EL (cell line): ENCODE results near the gene AKAP17A.

Source experiments
- DNase-seq: peaks from one replicate; pipeline ENCODE4 v3.0.0-alpha.2; 2016

The AKAP17A gene

DNA sequence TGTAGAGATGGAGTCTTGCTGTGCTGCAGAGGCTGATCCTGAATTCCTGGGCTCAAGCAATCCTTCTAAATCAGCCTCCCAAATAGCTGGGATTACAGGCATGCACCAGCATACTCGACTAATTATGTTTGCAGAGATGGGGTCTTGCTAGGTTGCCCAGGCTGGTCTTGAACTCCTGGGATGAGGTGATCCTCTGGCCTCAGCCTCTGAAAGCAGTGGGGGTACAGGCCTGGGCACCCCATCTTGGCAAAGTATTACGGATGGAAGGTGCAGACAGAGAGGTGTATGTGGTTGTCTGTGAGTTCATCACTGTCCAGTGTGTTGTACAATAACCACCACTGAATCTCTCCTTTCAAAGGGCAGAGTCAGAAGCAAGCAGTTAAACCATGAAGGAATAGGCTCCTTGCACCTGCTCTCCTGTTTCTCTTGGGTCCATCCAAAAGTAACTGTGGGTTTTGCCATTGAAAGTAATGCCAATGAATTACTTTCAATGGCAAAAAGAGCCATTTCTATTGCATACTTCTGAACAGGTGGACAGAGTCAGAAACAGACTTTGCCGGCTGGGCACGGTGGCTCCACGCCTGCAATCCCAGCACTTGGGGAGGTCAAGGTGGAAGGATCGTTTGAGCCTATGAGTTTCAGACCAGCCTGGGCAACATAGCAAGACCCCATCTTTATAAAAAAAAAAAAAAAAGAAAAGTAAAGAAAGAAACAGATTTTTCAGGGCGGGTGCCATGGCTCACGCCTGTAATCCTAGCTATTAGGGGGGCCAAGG lies 7.0 kb upstream of the AKAP17A start:
- DNase-seq: no peak

DNA sequence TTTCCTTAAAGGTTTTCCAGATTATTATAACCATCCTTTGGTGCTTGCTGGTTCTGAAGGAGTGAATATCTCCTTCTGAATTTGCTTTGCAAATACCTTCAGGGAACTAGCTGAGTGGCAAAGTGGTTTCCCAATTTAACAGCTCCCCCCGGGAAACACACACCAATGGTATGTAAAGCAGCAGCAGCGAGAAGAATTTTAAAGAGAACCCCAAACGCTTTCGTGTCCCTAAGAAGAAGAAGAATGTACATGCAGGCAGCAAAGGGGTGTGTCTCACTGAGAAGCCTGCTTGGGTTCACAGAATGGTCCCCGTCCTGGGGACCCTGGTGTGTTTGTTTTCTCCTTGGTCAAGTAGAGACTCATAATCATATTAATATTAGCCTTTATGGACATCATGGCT lies 4.2 kb upstream of the AKAP17A start:
- no peak for DNase-seq

DNA sequence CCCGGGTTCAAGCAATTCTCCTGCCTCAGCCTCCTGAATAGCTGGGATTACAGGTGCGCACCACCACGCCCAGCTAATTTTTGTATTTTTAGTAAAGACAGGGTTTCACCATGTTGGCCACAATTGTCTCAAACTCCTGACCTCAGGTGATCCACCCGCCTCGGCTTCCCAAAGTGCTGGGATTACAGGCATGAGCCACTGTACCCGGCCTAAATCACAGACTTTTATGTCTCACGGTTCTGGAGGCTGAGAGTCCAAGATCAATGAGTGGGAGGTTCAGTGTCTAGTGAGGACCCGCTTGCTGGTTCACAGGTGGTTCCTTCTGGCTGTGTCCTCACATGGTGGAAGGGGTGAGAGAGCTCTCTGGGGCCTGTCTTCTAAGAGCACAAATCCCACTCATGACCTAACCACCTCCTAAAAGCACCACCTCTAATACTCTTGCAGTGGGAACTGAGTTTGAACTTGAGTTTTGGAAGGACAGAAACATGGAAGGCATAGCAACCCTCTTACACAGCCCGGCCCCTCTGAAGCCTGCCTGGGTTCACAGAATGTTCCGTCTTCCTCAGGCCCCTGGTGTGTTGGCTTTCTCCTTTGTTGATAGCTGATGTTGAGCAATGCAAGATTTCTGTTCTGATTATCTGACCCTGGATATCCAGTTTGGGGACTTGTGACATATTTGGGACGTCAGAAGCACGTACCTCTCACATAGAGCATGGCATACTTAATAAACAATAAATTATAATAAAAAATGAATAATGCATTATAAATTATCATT lies 1.9 kb upstream of the AKAP17A start:
- no peak for DNase-seq

DNA sequence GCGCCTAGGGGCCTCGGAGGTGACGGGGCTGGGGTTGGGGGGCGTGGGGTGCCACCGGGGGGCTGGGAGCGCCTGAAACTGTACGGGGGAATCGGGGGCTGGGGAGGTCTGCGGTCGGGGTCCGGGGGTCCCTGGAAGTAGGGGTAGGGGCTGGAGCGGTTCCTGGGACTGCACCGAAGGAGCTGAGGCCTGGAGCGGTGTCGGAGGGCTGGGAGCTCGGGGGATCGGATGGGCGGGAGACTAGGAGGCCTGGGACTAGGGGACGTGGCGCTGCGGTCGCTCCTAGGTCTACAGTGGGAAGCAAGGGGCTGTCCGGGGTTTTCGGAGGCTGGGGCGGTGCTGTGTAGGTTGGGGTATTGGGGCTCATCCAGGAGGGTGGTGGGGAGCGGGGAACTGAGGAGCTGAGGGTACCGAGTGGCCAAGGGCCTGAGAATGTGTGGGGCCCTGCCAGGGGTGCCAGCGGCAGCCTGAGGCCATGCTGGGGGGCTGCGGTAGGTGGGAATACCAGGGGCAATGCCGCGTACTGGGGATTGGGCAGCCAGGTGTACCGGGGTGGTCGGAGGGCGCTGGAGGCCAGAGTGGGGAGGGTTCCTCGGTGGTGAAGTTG lies 562 bp downstream of the AKAP17A start:
- DNase-seq: no peak

DNA sequence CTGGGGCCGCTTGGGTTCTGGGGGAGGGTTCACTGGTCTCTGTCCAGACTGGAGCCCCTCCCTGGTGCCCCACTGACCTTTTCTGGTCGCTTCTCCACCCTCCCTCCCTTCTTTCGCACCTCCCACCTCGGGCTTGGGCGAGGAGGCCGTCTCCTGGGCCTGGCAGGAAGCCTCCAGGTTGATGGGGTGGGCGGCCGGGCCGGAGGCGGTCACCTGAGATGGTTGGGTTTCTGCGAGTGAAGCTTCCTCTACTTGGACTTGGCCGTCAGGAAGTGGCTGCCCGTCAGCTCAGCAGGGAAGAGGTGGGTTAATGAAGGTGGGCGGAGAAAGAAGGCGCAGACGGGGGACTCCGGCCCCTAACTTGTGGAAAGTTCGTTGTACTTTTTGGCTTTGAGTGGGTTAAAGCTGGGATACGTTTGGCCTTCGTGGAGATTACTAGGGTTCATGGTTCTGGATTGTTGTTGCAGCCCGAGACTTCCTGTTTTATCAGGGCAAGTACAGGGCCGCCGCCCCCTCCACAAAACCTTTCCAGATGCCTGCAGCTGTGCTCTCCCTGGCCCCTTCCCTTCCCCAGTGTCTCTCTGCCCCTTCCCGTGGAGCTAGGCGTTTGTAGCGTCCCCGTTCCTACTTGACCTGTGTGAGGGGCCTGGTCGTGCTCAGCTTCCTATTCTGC lies 1.2 kb downstream of the AKAP17A start:
- DNase-seq: peak; percentile 26

DNA sequence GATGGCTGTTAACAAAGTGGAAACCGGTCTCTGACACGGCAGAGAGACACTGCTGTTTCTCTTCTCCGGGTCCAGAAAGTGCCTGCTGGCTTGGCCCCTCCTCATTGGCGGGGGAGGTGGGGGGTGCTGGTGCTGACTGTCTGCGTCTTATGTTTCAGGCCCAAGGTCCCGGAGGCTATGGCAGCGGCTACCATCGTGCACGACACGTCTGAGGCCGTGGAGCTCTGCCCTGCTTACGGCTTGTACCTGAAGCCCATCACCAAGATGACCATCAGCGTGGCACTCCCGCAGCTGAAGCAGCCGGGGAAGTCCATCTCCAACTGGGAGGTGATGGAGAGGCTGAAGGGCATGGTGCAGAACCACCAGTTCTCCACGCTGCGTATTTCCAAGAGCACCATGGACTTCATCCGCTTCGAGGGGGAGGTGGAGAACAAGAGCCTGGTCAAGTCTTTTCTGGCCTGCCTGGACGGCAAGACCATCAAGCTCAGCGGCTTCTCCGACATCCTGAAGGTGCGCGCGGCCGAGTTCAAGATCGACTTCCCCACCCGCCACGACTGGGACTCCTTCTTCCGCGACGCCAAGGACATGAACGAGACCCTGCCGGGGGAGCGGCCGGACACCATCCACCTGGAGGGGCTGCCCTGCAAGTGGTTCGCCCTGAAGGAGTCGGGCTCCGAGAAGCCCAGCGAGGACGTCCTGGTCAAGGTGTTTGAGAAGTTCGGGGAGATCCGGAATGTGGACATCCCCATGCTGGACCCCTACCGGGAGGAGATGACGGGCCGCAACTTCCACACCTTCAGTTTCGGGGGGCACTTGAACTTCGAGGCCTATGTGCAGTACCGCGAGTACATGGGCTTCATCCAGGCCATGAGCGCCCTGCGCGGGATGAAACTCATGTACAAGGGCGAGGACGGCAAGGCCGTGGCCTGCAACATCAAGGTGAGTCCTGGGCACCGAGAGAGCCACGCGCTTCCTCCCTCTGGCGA lies 2.2 kb downstream of the AKAP17A start:
- no peak for DNase-seq

DNA sequence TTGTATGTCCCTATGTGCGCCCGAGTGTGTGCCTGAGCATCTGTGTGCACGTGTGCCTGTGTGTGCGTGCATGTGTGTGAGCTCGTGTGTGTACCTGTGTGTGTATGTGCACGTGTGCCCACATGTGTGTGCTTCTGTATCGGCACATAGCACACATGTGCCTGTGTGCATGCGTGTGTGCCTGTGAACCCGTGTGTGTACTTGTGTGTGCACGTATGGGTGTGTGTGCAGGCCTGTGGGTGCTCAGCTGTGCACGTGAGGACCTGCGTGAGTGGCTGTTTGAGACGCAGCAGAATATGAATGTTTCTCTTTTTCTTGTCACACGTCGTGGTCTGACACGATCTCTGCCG lies 4.3 kb downstream of the AKAP17A start:
- DNase-seq: no peak

DNA sequence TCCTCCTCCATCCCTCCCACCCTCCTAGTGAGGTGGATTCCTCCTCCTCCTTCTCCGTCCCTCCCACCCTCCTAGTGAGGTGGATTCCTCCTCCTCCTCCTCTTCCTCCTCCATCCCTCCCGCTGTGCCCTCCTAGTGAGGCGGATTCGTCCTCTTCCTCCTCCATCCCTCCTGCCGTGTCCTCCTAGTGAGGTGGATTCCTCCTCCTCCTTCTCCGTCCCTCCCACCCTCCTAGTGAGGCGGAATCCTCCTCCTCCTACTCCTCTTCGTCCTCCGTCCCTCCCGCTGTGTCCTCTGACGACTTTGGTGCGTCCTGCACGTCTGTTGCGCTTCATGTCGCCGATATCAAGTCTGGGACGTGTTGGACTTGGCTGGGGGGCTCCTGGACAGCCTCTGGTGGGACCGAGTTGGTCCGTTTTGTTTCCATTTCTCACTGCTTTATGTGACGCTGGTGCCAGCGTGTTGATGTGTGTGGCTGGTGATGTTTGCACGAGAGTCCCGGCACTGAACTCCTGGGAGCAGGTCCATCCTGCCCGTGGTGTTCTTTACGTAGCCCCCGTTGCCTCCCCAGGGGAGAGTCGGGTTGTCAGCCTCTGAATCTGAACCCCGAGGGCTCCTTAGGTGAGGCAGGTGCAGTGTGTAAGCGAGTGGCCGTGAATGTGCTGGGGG lies 5.4 kb downstream of the AKAP17A start:
- no peak for DNase-seq

DNA sequence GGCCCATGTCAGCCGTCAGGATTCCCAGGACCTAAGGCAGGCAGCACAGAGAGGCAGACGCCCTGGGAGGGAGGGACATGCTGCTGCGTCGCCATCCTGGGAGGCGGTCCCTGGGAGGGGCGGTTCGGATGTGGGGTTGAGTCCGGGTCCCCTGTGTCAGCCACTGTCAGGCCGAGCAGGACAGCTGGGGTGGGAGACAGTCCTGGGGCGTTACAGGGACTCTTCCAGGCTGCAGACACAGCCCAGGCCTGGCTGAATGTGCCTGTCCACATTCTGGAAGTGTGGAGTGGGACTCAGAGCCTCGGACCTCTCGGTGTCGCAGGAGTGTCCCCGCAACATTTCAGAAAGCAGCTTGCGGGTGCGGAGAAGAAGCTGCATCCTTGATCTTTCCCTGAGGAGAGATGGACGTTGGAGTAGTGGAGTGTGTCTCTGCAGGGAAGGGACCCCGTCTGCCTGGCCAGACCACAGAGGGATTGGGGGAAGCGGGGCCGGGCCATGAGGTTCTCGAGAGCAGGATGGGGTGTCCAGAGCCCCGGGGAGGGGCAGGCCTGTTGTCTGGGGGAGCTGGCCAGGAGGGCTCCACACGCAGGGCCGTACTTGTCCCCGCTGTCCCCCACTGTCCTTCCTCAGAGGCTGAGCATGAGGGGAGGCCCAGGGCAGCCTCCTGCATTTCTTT lies 6.1 kb downstream of the AKAP17A start:
- DNase-seq: no peak

DNA sequence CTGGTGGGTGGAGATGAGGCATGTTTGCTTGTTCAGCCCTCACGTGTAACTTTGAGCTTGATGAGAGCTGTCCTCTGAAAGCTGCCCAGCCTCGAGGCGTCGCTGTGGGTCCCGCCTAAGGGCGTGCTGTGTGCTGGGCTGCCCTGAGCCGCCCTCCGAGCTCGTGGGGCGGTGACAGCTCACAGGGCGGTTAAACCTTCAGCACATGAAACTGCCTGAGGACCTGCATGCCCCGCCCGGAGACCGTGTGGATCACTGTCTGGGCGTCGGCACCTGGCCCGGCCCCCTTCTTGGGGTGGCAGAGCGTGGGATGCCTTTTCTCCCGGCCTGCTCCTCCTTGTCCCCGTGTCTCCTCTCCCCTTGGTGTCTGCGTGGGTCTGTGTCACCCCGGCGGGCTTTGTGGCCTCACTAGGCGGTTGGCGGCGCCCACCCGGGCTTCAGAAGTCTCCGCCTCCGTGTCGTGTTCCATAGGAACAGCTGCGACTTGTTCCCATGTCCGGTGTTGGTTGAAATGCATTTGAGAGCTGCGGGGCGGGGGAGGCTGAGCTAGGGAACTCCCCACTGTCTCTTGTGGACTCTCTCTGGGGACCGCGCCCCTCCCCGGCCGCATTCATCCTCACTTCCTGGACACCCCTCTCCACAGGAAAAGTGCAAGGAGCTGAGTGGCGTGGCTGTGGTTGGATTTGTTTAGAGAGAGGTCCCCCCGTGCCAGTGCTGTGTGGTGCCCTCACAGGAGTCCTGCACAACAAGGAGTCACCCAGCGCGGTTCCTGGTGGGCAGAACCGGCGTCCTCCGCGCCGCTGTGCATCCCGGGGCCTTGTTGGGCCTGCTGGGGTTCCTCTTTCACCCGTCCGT lies 6.8 kb downstream of the AKAP17A start:
- DNase-seq: no peak

DNA sequence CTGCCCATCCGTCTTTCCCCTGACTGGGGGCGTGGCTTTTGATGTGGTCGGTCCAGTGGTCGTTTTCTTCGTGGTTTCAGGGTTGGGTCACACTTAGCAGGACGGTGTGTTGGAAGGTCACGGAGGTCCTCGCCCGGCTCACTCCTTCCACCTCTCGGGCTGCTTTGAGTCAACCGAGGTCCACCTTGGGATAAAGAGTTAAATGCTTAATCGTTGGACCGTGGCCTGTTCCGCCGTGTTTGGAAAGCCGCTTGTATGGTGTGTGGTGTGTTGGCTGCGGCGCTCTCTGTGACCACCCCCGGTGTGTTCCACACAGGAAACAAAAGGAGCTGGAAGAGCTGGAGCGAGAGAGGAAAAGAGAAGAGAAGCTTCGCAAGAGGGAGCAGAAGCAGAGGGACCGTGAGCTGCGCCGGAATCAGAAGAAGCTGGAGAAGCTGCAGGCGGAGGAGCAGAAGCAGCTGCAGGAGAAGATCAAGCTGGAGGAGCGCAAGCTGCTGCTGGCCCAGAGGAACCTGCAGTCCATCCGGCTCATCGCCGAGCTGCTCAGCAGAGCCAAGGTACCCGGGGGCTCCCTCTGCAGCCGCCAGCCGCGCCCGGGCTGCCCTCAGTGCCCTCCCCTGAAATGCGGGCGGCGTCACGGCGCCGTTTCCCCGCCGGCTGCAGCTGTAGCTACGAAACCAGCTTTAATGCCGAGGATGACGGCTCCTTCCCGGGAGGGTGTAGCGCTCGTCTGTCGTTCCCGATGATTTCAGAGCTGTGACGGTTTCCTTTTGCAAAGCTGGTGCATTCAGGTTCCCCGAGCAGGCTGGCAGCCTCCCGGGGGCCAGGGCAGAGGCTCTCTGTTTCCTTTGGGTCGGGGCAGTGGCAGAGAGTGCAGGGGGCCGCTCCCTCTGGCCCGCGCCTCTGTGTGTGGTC lies 7.7 kb downstream of the AKAP17A start:
- DNase-seq: no peak

DNA sequence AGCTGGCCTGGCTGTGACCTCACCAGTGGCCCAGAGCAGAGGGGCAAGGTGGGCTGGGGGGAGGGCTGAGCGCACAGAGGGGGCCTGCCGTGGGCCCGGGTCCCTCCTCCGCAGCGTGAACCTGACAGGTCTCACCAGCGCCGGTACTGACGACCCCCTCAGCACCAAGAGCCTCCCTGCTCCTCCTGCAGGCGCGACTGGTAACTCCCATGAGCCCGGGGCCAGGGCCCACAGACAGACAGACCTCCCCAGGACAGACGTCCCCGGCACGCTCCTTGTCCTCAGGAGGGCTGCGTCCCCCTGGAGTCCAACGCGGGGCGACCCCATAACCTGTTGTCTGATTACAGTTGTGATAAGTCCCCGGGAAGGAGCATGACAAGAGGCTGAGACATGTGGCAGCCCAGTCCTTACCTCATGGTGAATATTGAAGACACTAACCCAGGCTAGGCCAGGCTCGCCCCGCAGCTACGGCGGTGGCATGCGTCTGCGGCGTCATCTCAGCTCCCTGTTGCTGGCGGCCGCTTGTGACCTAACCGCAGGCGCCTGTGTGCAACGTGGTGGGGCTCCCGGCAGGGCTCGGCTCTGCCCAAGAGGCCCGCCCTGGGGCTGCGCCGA lies 8.5 kb downstream of the AKAP17A start:
- no peak for DNase-seq

DNA sequence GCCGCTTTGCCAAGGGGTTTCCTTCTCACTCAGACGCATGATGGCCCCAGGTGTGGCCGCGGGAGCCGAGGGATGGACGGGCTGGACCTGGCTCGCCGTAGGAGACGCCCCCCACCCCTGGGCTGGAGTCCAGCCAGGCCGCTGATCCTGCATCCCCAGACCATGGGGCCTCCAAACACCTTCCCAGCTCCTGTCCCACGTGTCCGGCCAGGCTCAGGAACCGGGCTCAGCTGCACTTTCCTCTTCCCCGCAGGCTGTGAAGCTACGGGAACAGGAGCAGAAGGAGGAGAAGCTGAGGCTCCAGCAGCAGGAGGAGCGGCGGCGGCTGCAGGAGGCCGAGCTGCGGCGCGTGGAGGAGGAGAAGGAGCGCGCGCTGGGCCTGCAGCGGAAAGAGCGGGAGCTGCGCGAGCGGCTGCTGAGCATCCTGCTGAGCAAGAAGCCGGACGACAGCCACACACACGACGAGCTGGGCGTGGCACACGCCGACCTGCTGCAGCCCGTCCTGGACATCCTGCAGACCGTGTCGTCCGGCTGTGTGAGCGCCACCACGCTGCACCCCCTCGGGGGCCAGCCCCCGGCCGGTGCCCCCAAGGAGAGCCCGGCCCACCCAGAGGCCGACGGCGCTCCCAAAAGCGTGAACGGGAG lies 9.1 kb downstream of the AKAP17A start:
- DNase-seq: no peak

DNA sequence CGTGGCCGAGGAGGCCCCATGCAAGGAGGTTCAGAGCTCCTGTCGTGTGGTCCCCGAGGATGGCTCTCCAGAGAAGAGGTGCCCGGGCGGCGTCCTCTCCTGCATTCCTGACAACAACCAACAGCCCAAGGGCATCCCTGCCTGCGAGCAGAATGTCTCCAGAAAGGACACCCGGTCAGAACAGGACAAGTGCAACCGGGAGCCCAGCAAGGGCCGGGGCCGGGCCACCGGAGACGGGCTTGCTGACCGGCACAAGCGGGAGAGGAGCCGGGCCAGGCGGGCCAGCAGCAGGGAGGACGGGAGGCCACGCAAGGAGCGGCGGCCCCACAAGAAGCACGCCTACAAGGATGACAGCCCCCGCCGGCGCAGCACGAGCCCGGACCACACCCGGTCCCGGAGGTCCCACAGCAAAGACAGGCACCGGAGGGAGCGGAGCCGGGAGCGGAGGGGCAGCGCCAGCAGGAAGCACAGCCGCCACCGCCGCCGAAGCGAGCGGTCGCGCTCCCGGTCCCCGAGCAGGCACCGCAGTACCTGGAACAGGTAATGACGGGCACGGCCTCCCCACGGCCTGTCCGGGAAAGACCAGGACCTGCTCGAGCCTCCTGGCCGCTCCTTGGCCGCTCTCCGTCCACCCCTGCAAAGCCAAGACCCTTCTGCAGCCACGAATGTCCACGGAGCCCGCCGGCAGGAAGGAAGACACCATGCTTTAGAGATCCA lies 9.8 kb downstream of the AKAP17A start:
- DNase-seq: no peak

DNA sequence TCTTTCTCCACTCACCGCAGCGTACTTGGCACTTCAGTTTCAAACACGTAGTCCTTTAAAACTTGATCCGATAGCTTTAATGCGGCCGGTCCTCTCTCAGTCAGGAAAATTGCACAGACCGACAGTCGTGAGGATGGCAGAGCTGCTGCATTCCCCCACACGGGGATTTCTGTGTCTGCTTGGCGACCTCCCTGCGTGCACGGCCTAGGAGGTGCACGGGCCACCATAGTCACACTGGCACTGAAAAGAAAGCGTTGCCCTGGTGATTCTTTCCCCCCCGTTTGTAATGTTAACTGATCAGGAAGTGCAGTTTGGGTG lies 10.3 kb downstream of the AKAP17A start:
- DNase-seq: no peak

DNA sequence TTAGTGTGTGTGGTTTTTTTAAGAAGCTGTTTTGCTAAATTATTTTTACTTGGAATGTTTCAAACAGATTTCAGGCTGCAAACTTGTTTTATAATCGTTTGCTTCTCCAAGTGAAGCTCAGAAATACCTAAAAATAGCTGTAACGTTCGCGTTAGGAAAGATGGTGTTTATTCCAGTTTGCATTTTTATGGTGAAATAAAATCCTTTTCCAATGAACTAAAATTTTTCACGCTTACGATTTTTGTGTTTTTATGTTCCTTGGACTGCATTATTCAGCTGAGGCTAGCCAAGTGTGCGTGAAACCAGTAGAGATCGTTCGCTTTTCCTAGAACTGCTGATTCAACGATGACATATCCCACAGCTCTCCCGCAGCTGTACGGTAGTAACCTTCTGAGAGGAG lies 10.9 kb downstream of the AKAP17A start:
- DNase-seq: no peak

DNA sequence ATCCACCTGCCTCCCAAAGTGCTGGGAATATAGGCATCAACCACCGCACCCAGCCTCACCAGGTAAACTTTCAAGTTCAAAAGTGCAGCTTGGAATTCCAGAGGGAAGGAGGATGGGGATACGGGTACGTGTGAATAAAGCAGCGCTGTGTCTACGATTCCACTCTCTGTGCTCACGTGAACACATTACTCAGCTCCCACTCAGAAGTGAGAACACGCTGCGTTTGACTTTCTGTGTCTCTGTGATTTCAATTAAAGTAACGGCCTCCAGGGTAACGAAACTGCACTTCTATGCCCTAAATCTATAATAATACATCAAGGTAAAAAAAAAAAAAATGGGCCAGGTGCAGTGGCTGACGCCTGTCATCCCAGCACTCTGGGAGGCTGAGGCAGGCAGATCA lies 15.1 kb downstream of the AKAP17A start:
- DNase-seq: no peak

DNA sequence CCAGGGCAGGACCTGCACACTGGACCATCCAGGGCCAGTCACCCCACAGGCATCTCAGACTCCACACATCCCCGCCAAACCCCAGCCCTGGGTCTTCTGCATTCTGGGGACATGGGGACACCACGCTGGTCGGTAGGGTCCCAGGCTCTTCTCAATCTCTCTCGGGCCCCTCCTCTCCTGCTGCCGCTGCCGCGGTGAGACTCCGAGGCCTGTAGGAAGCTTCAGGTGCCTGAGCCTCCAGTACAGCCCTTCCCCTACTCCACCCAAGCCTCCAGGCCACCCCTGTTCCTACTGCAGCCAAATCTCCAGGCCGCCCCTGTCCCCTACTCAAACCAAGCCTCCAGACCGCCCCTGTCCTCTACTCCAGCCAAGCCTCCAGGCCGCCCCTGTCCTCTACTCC lies 17.9 kb downstream of the AKAP17A start:
- peak; percentile 25 for DNase-seq
